ENCODE data around the gene POLG.

The POLG gene

GRCh38 chr15:89368566-89369223 is 34.1 kb upstream of the POLG start:
- H3K4me3 ChIP-seq (ENCODE audit: low read length): no peak overlapping the region
- no peak for DNase-seq (ENCODE audit: low read depth)

GRCh38 chr15:89367485-89368451 is 33.1 kb upstream of the POLG start:
- TF ChIP-seq CTCF (conservative IDR thresholded peaks at IDR 0.05; ENCODE audit: low read length): no peak
- no peak overlapping the region for H3K4me3 ChIP-seq (ENCODE audit: low read length)
- DNase-seq (ENCODE audit: low read depth): no peak

More at GRCh38 chr15:89368566-89369223, 34.1 kb upstream of the POLG start:
- no peak for TF ChIP-seq CTCF (conservative IDR thresholded peaks at IDR 0.05; ENCODE audit: low read length)

- no peak for DNase-seq (ENCODE audit: low read depth)
- H3K4me3 ChIP-seq (ENCODE audit: low read length): no peak overlapping the region
- TF ChIP-seq CTCF (conservative IDR thresholded peaks at IDR 0.05; ENCODE audit: low read length): no peak
Observed at GRCh38 chr15:89366656-89367393, 32.2 kb upstream of the POLG start.

GRCh38 chr15:89365462-89366065 is 30.9 kb upstream of the POLG start:
- DNase-seq (ENCODE audit: low read depth): no peak
- H3K4me3 ChIP-seq (ENCODE audit: low read length): no peak overlapping the region
- no peak for TF ChIP-seq CTCF (conservative IDR thresholded peaks at IDR 0.05; ENCODE audit: low read length)

GRCh38 chr15:89364741-89365450 is 30.3 kb upstream of the POLG start:
- no peak for TF ChIP-seq CTCF (conservative IDR thresholded peaks at IDR 0.05; ENCODE audit: low read length)
- DNase-seq (ENCODE audit: low read depth): no peak
- no peak overlapping the region for H3K4me3 ChIP-seq (ENCODE audit: low read length)

GRCh38 chr15:89364341-89364740 is 29.7 kb upstream of the POLG start:
- no peak for DNase-seq (ENCODE audit: low read depth)
- H3K4me3 ChIP-seq (ENCODE audit: low read length): no peak overlapping the region
- TF ChIP-seq CTCF (conservative IDR thresholded peaks at IDR 0.05; ENCODE audit: low read length): no peak
